Gastroesophageal sphincter (tissue), 3 donors: ENCODE results near the gene SPDL1.

Source experiments
- EP300 ChIP-seq: sonication (generic); formaldehyde crosslinking; IDR thresholded peaks from one replicate; pipeline ENCODE4 v1.6.1; 2017; ENCODE audit warnings: antibody characterized with exemption, mild to moderate bottlenecking
- POLR2A ChIP-seq, 2 donors: fragments of 450-650 bp; IDR thresholded peaks; one replicate each; pipeline ENCODE4 v1.6.1; 2017; ENCODE audit warnings: antibody characterized with exemption in 2 of 2, mild to moderate bottlenecking in 2 of 2, moderate library complexity in 1 of 2
- POLR2AphosphoS5 ChIP-seq: sonication (generic); formaldehyde crosslinking; IDR thresholded peaks from one replicate; pipeline ENCODE4 v1.6.1; 2017; ENCODE audit warnings: antibody characterized with exemption
- TF ChIP-seq, protein P1 (sequence below), 4 experiments: fragments of 200-600 bp in 2 of 4; fragments of 450-650 bp in 2 of 4; sonication (generic) in 1 of 4; IDR thresholded peaks; one replicate each; pipeline ENCODE4 v1.5.1; 2017 to 2019; ENCODE audit warnings: antibody characterized with exemption in 4 of 4, mild to moderate bottlenecking in 2 of 4, moderate library complexity in 2 of 4

DNA sequence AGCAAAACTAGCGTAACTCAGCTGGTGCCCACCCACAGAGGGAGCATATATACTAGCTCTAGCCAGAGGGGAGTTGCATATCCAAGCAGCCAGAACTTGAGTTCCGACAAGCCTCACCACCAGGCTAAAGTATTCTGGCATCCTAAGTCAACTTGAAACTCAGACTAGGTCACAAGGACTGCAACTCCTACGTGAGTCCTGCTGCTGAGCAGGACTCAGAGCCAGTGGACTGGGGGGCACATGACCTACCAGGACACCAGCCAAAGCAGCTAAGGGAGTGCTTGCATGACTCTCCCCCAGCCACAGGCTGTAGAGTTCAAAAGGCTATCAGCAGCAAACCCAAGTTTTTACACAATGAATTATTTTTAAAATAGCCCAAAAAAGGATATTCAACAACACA is 26.1 kb downstream of the SPDL1 start:
- TF ChIP-seq, protein P1, sequence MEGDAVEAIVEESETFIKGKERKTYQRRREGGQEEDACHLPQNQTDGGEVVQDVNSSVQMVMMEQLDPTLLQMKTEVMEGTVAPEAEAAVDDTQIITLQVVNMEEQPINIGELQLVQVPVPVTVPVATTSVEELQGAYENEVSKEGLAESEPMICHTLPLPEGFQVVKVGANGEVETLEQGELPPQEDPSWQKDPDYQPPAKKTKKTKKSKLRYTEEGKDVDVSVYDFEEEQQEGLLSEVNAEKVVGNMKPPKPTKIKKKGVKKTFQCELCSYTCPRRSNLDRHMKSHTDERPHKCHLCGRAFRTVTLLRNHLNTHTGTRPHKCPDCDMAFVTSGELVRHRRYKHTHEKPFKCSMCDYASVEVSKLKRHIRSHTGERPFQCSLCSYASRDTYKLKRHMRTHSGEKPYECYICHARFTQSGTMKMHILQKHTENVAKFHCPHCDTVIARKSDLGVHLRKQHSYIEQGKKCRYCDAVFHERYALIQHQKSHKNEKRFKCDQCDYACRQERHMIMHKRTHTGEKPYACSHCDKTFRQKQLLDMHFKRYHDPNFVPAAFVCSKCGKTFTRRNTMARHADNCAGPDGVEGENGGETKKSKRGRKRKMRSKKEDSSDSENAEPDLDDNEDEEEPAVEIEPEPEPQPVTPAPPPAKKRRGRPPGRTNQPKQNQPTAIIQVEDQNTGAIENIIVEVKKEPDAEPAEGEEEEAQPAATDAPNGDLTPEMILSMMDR (IDR thresholded peaks at IDR 0.05) = no peak
- no peak for TF ChIP-seq POLR2A (IDR thresholded peaks at IDR 0.05)
- no peak for TF ChIP-seq POLR2AphosphoS5
- no peak for TF ChIP-seq EP300
